Natural killer cell (primary cell): ENCODE data around the gene TRAPPC2. TPM values are rescaled to one million over a fixed set of nuclear protein-coding genes. Genes with fewer than 3 reads are reported as not detected.

ENCODE experiments used
- ATAC-seq, 3 donors: fragments of 150-1000 bp in 2 of 3; fragments of 200-7000 bp in 1 of 3; cut with Tn5 transposase; 1 replicate in 1 of 3; 2 replicates in 2 of 3; pipeline ENCODE4 v1.10.0; 2021; ENCODE audit warnings: mild to moderate bottlenecking in 2 of 3, moderate library complexity in 2 of 3
- DNase-seq, 2 donors: peaks; one replicate each; pipeline versions ENCODE4 v3.0.0 to v3.0.0-alpha.2; 2013 to 2021; ENCODE audit warnings: mixed read lengths in 1 of 2
- H3K27ac ChIP-seq: one replicate; pipeline ENCODE4 v1.5.1; 2013; ENCODE audit warnings: mild to moderate bottlenecking, low read length
- H3K27me3 ChIP-seq: one replicate; pipeline ENCODE4 v1.6.1; 2013; ENCODE audit warnings: low read length; ENCODE audit not compliant: control insufficient read depth, insufficient read depth
- H3K36me3 ChIP-seq: one replicate; pipeline ENCODE4 v1.6.1; 2013; ENCODE audit warnings: low read length; ENCODE audit not compliant: control insufficient read depth, insufficient read depth
- H3K4me1 ChIP-seq: one replicate; pipeline ENCODE4 v1.6.1; 2013; ENCODE audit warnings: low read length; ENCODE audit not compliant: control insufficient read depth, insufficient read depth
- H3K4me3 ChIP-seq: one replicate; pipeline ENCODE4 v1.5.1; 2013; ENCODE audit warnings: low read length
- H3K9me3 ChIP-seq: one replicate; pipeline ENCODE4 v1.6.1; 2013; ENCODE audit warnings: low read length; ENCODE audit not compliant: control insufficient read depth, insufficient read depth
- H3K27ac Mint-ChIP-seq, 2 donors: one replicate each; pipeline ENCODE4 v1.8.0; 2022; ENCODE audit warnings: mild to moderate bottlenecking in 2 of 2, mixed read lengths in 2 of 2, moderate library complexity in 1 of 2
- H3K27me3 Mint-ChIP-seq, 2 donors: one replicate each; pipeline ENCODE4 v1.8.0; 2022; ENCODE audit warnings: low read depth in 2 of 2, mixed read lengths in 2 of 2
- H3K36me3 Mint-ChIP-seq: one replicate; pipeline ENCODE4 v1.8.0; 2022; ENCODE audit warnings: mixed read lengths
- H3K4me1 Mint-ChIP-seq, 2 donors: one replicate each; pipeline ENCODE4 v1.8.0; 2022; ENCODE audit warnings: mixed read lengths in 2 of 2
- H3K4me3 Mint-ChIP-seq: one replicate; pipeline ENCODE4 v1.8.0; 2022; ENCODE audit warnings: mild to moderate bottlenecking, moderate library complexity, mixed read lengths
- H3K9me3 Mint-ChIP-seq, 2 donors: one replicate each; pipeline ENCODE4 v1.8.0; 2022; ENCODE audit warnings: mixed read lengths in 2 of 2
- CTCF ChIP-seq: fragments of 200-600 bp; IDR thresholded peaks from one replicate; pipeline ENCODE4 v1.8.0; 2022; ENCODE audit warnings: antibody characterized with exemption
- WGBS: methylation state at CpG from one replicate; pipeline ENCODE4 v1.1.7; 2013; ENCODE audit warnings: missing lambda C conversion rate; ENCODE audit not compliant: insufficient coverage; 5-methylcytosine and 5-hydroxymethylcytosine counted together
- intact Hi-C: fragments of 100-400 bp; cut with micrococcal nuclease; formaldehyde crosslinking; loops from one replicate; pipeline ENCODE4 v1.14.2; 2022
- total RNA-seq, 4 donors: library from RNA; stranded (reverse); fragments of 120-200 nt in 1 of 4; gene quantifications; one replicate each; pipeline versions ENCODE4 v1.2.3 to v1.2.4, GENCODE V29; 2013 to 2022

Gene TRAPPC2
- total RNA-seq, 3 donors from 2014 or later (not counting 1 experiment from before 2014, with no cell fraction given), result 24.2 to 63.3 (median 42.4) TPM

GRCh38 chrX:13694359-13694758 lies 40.1 kb downstream of the TRAPPC2 start:
- no peak overlapping the region for H3K4me3 Mint-ChIP-seq
- no peak overlapping the region for H3K4me3 ChIP-seq
- no peak overlapping the region for H3K27ac ChIP-seq
- intact Hi-C loops, result loop anchor here (10.0 kb wide), 2 partner anchors 610 to 740 kb away; no protein-coding TSS in a partner anchor
- WGBS, result 100% methylated on average over 1 of the region's 2 CpGs
- H3K36me3 Mint-ChIP-seq, result no peaks in the 10 kb centered on the region
- no peak for TF ChIP-seq CTCF
- H3K27ac Mint-ChIP-seq, result peak overlapping the region; percentile 86 to 88
- no peaks in the 10 kb centered on the region for H3K27me3 Mint-ChIP-seq
- no peaks in the 10 kb centered on the region for H3K27me3 ChIP-seq
- H3K36me3 ChIP-seq, result no peaks in the 10 kb centered on the region
- no peaks in the 10 kb centered on the region for H3K9me3 ChIP-seq
- H3K9me3 Mint-ChIP-seq, result no peaks in the 10 kb centered on the region
- H3K4me1 ChIP-seq, result peaks cover 56% of the 10 kb centered on the region
- ATAC-seq (no peak), DNase-seq (no peak)
- H3K4me1 Mint-ChIP-seq, result peaks cover 71 to 72% of the 10 kb centered on the region in 2 donors

- Histone ChIP-seq H3K36me3 (no peaks in the 10 kb centered on the region), H3K4me3 (no peak overlapping the region), H3K27ac (peak overlapping the region; percentile 95), H3K9me3 (no peaks in the 10 kb centered on the region), H3K27me3 (no peaks in the 10 kb centered on the region), H3K4me1 (peaks cover 53% of the 10 kb centered on the region)
- 68% methylated on average over 6 of the region's 7 CpGs for WGBS
- no peaks in the 10 kb centered on the region for H3K36me3 Mint-ChIP-seq
- peaks cover 66% of the 10 kb centered on the region in 2 donors for H3K4me1 Mint-ChIP-seq
- no peaks in the 10 kb centered on the region for H3K9me3 Mint-ChIP-seq
- no peaks in the 10 kb centered on the region for H3K27me3 Mint-ChIP-seq
- H3K4me3 Mint-ChIP-seq, result peak overlapping the region; percentile 64
- DNase-seq, result no peak
- intact Hi-C loops, result loop anchor here (10.0 kb wide), 2 partner anchors 609 to 739 kb away; no protein-coding TSS in a partner anchor
- peak overlapping the region; percentile 86 to 90 for H3K27ac Mint-ChIP-seq
- ATAC-seq, result no peak
- TF ChIP-seq CTCF, result no peak
Observed at GRCh38 chrX:13693341-13693961, 41.0 kb downstream of the TRAPPC2 start.

GRCh38 chrX:13692771-13693231 lies 41.6 kb downstream of the TRAPPC2 start:
- Histone ChIP-seq H3K4me1 (peaks cover 53% of the 10 kb centered on the region), H3K9me3 (no peaks in the 10 kb centered on the region), H3K27me3 (no peaks in the 10 kb centered on the region), H3K36me3 (no peaks in the 10 kb centered on the region), H3K4me3 (no peak overlapping the region), H3K27ac (peak overlapping the region; percentile 95)
- intact Hi-C loops, result loop anchor here (10.0 kb wide), 2 partner anchors 608 to 738 kb away; no protein-coding TSS in a partner anchor
- Mint-ChIP-seq H3K27me3 (no peaks in the 10 kb centered on the region), H3K4me1 (peaks cover 69 to 70% of the 10 kb centered on the region in 2 donors), H3K4me3 (peak overlapping the region; percentile 64), H3K27ac (peak overlapping the region; percentile 86 to 90), H3K9me3 (no peaks in the 10 kb centered on the region), H3K36me3 (no peaks in the 10 kb centered on the region)
- no peak for TF ChIP-seq CTCF
- 70% methylated on average over 4 of the region's 5 CpGs for WGBS
- DNase-seq (peak in 1 of 2 donors; percentile 19), ATAC-seq (peak in 1 of 3 donors; percentile 14)
